ENCODE data around the gene FNDC3B.

FNDC3B gene

GRCh38 chr3:172063456-172064432 is 24.4 kb downstream of the FNDC3B start:
- H2AFZ ChIP-seq (ENCODE audit: low read depth, low read length): no peak overlapping the region
- peaks cover 9% of the 10 kb centered on the region for H3K79me2 ChIP-seq (ENCODE audit: low read length)
- H4K20me1 ChIP-seq (ENCODE audit: insufficient read depth, low read length): peaks cover 38% of the 10 kb centered on the region
- TF ChIP-seq EZH2phosphoT487 (IDR thresholded peaks at IDR 0.05; ENCODE audit: low read depth): no peak
- TF ChIP-seq CTCF (IDR thresholded peaks at IDR 0.05; ENCODE audit: low read depth, low read length): no peak
- peaks cover 31% of the 10 kb centered on the region for H3K4me1 ChIP-seq (ENCODE audit: low read length)
- H3K4me2 ChIP-seq (ENCODE audit: low read length): no peak overlapping the region
- no peaks in the 10 kb centered on the region for H3K9me3 ChIP-seq (ENCODE audit: insufficient read depth, low read length)
- H3K27me3 ChIP-seq (ENCODE audit: low read depth, low read length): no peaks in the 10 kb centered on the region
- H3K4me3 ChIP-seq (ENCODE audit: low read length): no peak overlapping the region
- H3K27ac ChIP-seq (ENCODE audit: low read length): no peak overlapping the region
- no peak overlapping the region for H3K9ac ChIP-seq (ENCODE audit: low read length)
- H3K36me3 ChIP-seq (replicated peaks; ENCODE audit: low read depth, low read length): no peaks in the 10 kb centered on the region

GRCh38 chr3:172065527-172065926 is 26.1 kb downstream of the FNDC3B start:
- H3K4me2 ChIP-seq (ENCODE audit: low read length): no peak overlapping the region
- no peak overlapping the region for H2AFZ ChIP-seq (ENCODE audit: low read depth, low read length)
- no peaks in the 10 kb centered on the region for H3K36me3 ChIP-seq (replicated peaks; ENCODE audit: low read depth, low read length)
- peaks cover 38% of the 10 kb centered on the region for H4K20me1 ChIP-seq (ENCODE audit: insufficient read depth, low read length)
- H3K4me1 ChIP-seq (ENCODE audit: low read length): peaks cover 31% of the 10 kb centered on the region
- H3K27me3 ChIP-seq (ENCODE audit: low read depth, low read length): no peaks in the 10 kb centered on the region
- H3K27ac ChIP-seq (ENCODE audit: low read length): no peak overlapping the region
- no peak for TF ChIP-seq EZH2phosphoT487 (IDR thresholded peaks at IDR 0.05; ENCODE audit: low read depth)
- TF ChIP-seq CTCF (IDR thresholded peaks at IDR 0.05; ENCODE audit: low read depth, low read length): no peak
- peaks cover 9% of the 10 kb centered on the region; the same call in 1 of the 2 replicates for H3K79me2 ChIP-seq (ENCODE audit: low read length)
- no peaks in the 10 kb centered on the region for H3K9me3 ChIP-seq (ENCODE audit: insufficient read depth, low read length)
- no peak overlapping the region for H3K9ac ChIP-seq (ENCODE audit: low read length)
- no peak overlapping the region for H3K4me3 ChIP-seq (ENCODE audit: low read length)

- Histone ChIP-seq H4K20me1 (ENCODE audit: insufficient read depth, low read length) (peaks cover 38% of the 10 kb centered on the region), H2AFZ (ENCODE audit: low read depth, low read length) (no peak overlapping the region), H3K4me1 (ENCODE audit: low read length) (peaks cover 31% of the 10 kb centered on the region), H3K9ac (ENCODE audit: low read length) (no peak overlapping the region), H3K27ac (ENCODE audit: low read length) (no peak overlapping the region), H3K27me3 (ENCODE audit: low read depth, low read length) (no peaks in the 10 kb centered on the region), H3K4me2 (ENCODE audit: low read length) (peak overlapping the region; percentile 72), H3K79me2 (ENCODE audit: low read length) (peaks cover 9% of the 10 kb centered on the region; the same call in 1 of the 2 replicates), H3K9me3 (ENCODE audit: insufficient read depth, low read length) (no peaks in the 10 kb centered on the region), H3K36me3 (replicated peaks; ENCODE audit: low read depth, low read length) (no peaks in the 10 kb centered on the region), H3K4me3 (ENCODE audit: low read length) (peak overlapping the region; percentile 37)
- no peak for TF ChIP-seq CTCF (IDR thresholded peaks at IDR 0.05; ENCODE audit: low read depth, low read length)
- TF ChIP-seq EZH2phosphoT487 (IDR thresholded peaks at IDR 0.05; ENCODE audit: low read depth): no peak
Observed at GRCh38 chr3:172065967-172066762, 26.8 kb downstream of the FNDC3B start.

Measured in OCI-LY3 (cell line).